Neural crest cell (in vitro differentiated cells): ENCODE results near the gene XPO4. TPM values are rescaled to one million over a fixed set of nuclear protein-coding genes. Genes with fewer than 3 reads are reported as not detected.

Source experiments
- DNase-seq: peaks from one replicate; pipeline ENCODE4 v3.0.0; 2021; ENCODE audit warnings: low read depth, mixed read lengths, low spot score
- H3K27ac Mint-ChIP-seq: one replicate; pipeline ENCODE4 v1.8.0; 2021; ENCODE audit warnings: mild to moderate bottlenecking, mixed read lengths; ENCODE audit not compliant: unreplicated experiment
- H3K27me3 Mint-ChIP-seq: 2 replicates; pipeline ENCODE4 v1.8.0; 2021; ENCODE audit warnings: low read depth, mild to moderate bottlenecking, mixed read lengths
- H3K36me3 Mint-ChIP-seq: 2 replicates; pipeline ENCODE4 v1.8.0; 2021; ENCODE audit warnings: low read depth, mild to moderate bottlenecking, mixed read lengths
- H3K4me1 Mint-ChIP-seq: 2 replicates; pipeline ENCODE4 v1.8.0; 2021; ENCODE audit warnings: mixed read lengths
- H3K4me3 Mint-ChIP-seq: one replicate; pipeline ENCODE4 v1.8.0; 2021; ENCODE audit warnings: mild to moderate bottlenecking, mixed read lengths
- H3K9me3 Mint-ChIP-seq: 2 replicates; pipeline ENCODE4 v1.8.0; 2021; ENCODE audit warnings: mixed read lengths
- CTCF ChIP-seq: fragments of 200-600 bp; sonication (generic); conservative IDR thresholded peaks from 2 replicates; pipeline ENCODE4 v1.5.0; 2021; ENCODE audit warnings: antibody characterized with exemption, mild to moderate bottlenecking
- total RNA-seq: library from RNA; stranded (reverse); gene quantifications from 2 replicates; pipeline ENCODE4 v1.2.1, GENCODE V29; 2021

Gene XPO4
- total RNA-seq, 1 donor from 2014 or later = 26.1 TPM

- no peak for TF ChIP-seq CTCF
- Mint-ChIP-seq H3K36me3 (peaks cover 6% of the 10 kb centered on the region), H3K4me3 (no peak overlapping the region), H3K27me3 (peaks cover 2% of the 10 kb centered on the region), H3K9me3 (peaks cover 2% of the 10 kb centered on the region), H3K27ac (no peak overlapping the region), H3K4me1 (peaks cover 6% of the 10 kb centered on the region)
- DNase-seq = no peak
Observed at GRCh38 chr13:20778311-20778710, 124.2 kb downstream of the XPO4 start.

GRCh38 chr13:20776751-20777150 is 125.8 kb downstream of the XPO4 start:
- no peak for TF ChIP-seq CTCF
- peaks cover 2% of the 10 kb centered on the region for H3K9me3 Mint-ChIP-seq
- peaks cover 9% of the 10 kb centered on the region for H3K36me3 Mint-ChIP-seq
- DNase-seq = no peak
- H3K27ac Mint-ChIP-seq = no peak overlapping the region
- peaks cover 2% of the 10 kb centered on the region for H3K27me3 Mint-ChIP-seq
- no peak overlapping the region for H3K4me3 Mint-ChIP-seq
- H3K4me1 Mint-ChIP-seq = peaks cover 17% of the 10 kb centered on the region

GRCh38 chr13:20775961-20776360 is 126.6 kb downstream of the XPO4 start:
- Mint-ChIP-seq H3K4me1 (peaks cover 17% of the 10 kb centered on the region), H3K9me3 (peaks cover 2% of the 10 kb centered on the region), H3K27ac (no peak overlapping the region), H3K27me3 (peaks cover 2% of the 10 kb centered on the region), H3K36me3 (peaks cover 13% of the 10 kb centered on the region), H3K4me3 (no peak overlapping the region)
- no peak for TF ChIP-seq CTCF
- DNase-seq = no peak

GRCh38 chr13:20774746-20775145 is 127.8 kb downstream of the XPO4 start:
- no peak for TF ChIP-seq CTCF
- Mint-ChIP-seq H3K27me3 (peaks cover 2% of the 10 kb centered on the region), H3K4me1 (peaks cover 17% of the 10 kb centered on the region), H3K9me3 (peaks cover 5% of the 10 kb centered on the region), H3K27ac (no peak overlapping the region), H3K4me3 (peak overlapping the region; percentile 93), H3K36me3 (peaks cover 21% of the 10 kb centered on the region)
- no peak for DNase-seq

GRCh38 chr13:20773194-20774080 is 129.1 kb downstream of the XPO4 start, which contains the start of gene EEF1AKMT1:
Gene EEF1AKMT1, minus strand, starts transcription at chr13:20773961. Its CDS starts 16,363 bp downstream, at chr13:20757598.
- Mint-ChIP-seq H3K4me1 (peaks cover 17% of the 10 kb centered on the region), H3K9me3 (peaks cover 15% of the 10 kb centered on the region), H3K36me3 (peaks cover 34% of the 10 kb centered on the region), H3K4me3 (peak within 1 kb of the TSS; percentile 93), H3K27ac (peak within 1 kb of the TSS; percentile 97), H3K27me3 (peaks cover 2% of the 10 kb centered on the region)
- peak; percentile 9 for TF ChIP-seq CTCF
- peak; percentile 91 for DNase-seq
